Measurements from ENCODE around the gene RMC1. TPM values are rescaled to one million over a fixed set of nuclear protein-coding genes. Genes with fewer than 3 reads are reported as not detected.

RMC1 gene
- total RNA-seq, 1 donor from 2014 or later, result 71.2 TPM

DNA sequence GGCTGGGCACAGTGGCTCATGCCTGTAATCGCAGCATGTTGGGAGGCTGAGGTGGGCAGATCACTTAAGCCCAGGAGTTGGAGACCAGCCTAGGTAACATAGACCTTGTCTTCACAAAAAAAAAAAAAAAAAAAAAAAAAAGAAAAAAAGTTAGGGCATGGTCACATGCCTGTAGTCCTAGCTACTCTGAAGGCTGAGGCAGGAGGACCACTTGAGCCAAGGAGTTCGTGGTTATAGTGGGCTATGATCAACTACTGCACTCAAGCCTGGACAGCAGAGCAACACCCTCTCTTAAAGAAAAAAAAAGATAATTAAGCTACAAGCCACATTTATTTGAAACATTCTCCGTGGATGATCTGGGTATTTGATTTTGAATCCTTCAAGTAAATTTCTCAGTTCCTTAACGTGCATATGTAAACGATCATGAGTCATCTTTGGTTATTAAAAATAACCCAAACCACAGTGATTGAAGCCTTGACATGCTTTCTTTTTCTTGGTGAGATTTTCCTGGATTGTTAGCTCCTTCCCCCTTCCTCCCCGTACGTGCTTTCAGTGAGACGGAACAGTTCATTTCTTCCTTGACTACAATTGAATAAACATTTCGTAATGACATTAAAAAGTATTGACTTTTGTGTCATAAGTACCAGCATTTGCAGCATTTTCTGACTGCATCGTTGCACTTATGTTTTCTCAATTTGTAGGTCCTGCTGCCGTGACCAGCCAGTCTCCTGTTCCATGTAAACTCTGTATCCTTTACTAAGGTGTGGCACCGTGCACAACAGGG, 20.3 kb downstream of the RMC1 start:
- TF ChIP-seq, protein P1, sequence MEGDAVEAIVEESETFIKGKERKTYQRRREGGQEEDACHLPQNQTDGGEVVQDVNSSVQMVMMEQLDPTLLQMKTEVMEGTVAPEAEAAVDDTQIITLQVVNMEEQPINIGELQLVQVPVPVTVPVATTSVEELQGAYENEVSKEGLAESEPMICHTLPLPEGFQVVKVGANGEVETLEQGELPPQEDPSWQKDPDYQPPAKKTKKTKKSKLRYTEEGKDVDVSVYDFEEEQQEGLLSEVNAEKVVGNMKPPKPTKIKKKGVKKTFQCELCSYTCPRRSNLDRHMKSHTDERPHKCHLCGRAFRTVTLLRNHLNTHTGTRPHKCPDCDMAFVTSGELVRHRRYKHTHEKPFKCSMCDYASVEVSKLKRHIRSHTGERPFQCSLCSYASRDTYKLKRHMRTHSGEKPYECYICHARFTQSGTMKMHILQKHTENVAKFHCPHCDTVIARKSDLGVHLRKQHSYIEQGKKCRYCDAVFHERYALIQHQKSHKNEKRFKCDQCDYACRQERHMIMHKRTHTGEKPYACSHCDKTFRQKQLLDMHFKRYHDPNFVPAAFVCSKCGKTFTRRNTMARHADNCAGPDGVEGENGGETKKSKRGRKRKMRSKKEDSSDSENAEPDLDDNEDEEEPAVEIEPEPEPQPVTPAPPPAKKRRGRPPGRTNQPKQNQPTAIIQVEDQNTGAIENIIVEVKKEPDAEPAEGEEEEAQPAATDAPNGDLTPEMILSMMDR (IDR thresholded peaks at IDR 0.05), result no peak
- CTCF ChIA-PET, result interaction anchor here (0.6 to 1.4 kb wide), 3 partner anchors 17 to 594 kb away, joined by 3 read pairs; no protein-coding TSS in a partner anchor
- Mint-ChIP-seq H3K4me3 (no peak overlapping the region), H3K27me3 (no peaks in the 10 kb centered on the region), H3K36me3 (ENCODE audit: low read depth) (peaks cover 81% of the 10 kb centered on the region), H3K27ac (peak overlapping the region; percentile 38), H3K4me1 (peaks cover 15% of the 10 kb centered on the region), H3K9me3 (no peaks in the 10 kb centered on the region)
- intact Hi-C loops (cut with micrococcal nuclease), result loop anchor here (2.0 kb wide), 1 partner anchor 17 kb away; no protein-coding TSS in a partner anchor
- ATAC-seq (ENCODE audit: low read depth) (peak; percentile 75), DNase-seq (no peak)
- POLR2A ChIA-PET, result interaction anchor here (0.6 to 1.3 kb wide), 5 partner anchors 9 to 28 kb away, joined by 3 to 11 read pairs (median 4); no protein-coding TSS in a partner anchor

- H3K4me3 Mint-ChIP-seq, result no peak overlapping the region
- TF ChIP-seq, protein P1 (IDR thresholded peaks at IDR 0.05), result no peak
- H3K4me1 Mint-ChIP-seq, result peaks cover 15% of the 10 kb centered on the region
- ATAC-seq (ENCODE audit: low read depth), result no peak
- intact Hi-C loops (cut with micrococcal nuclease), result loop anchor here (2.0 kb wide), 1 partner anchor 17 kb away; no protein-coding TSS in a partner anchor
- peaks cover 82% of the 10 kb centered on the region for H3K36me3 Mint-ChIP-seq (ENCODE audit: low read depth)
- peak overlapping the region; percentile 38 for H3K27ac Mint-ChIP-seq
- DNase-seq, result no peak
- POLR2A ChIA-PET, result interaction anchor here (0.6 to 1.3 kb wide), 2 partner anchors 10 to 15 kb away, joined by 3 to 8 read pairs; no protein-coding TSS in a partner anchor
- no peaks in the 10 kb centered on the region for H3K9me3 Mint-ChIP-seq
- CTCF ChIA-PET, result interaction anchor here (0.6 to 1.4 kb wide), 2 partner anchors 19 to 593 kb away, joined by 3 read pairs; no protein-coding TSS in a partner anchor
- no peaks in the 10 kb centered on the region for H3K27me3 Mint-ChIP-seq
Observed at GRCh38 chr18:23524213-23524707, 20.9 kb downstream of the RMC1 start.

GRCh38 chr18:23526501-23527063, 23.3 kb downstream of the RMC1 start:
- ATAC-seq (ENCODE audit: low read depth) (no peak), DNase-seq (no peak)
- Mint-ChIP-seq H3K4me3 (no peak overlapping the region), H3K36me3 (ENCODE audit: low read depth) (peaks cover 85% of the 10 kb centered on the region), H3K9me3 (no peaks in the 10 kb centered on the region), H3K27ac (peak overlapping the region; percentile 46), H3K27me3 (no peaks in the 10 kb centered on the region), H3K4me1 (peaks cover 15% of the 10 kb centered on the region)
- ChIA-PET CTCF (interaction anchor here (1.4 kb wide), 1 partner anchor 10 kb away, joined by 6 read pairs; no protein-coding TSS in a partner anchor), POLR2A (interaction anchor here (0.7 kb wide), 1 partner anchor 60 kb away, joined by 5 read pairs; no protein-coding TSS in a partner anchor)
- TF ChIP-seq, protein P1 (IDR thresholded peaks at IDR 0.05), result no peak
- intact Hi-C loops (cut with micrococcal nuclease), result no loop called here

- Mint-ChIP-seq H3K27me3 (no peaks in the 10 kb centered on the region), H3K27ac (peak overlapping the region; percentile 0), H3K36me3 (ENCODE audit: low read depth) (peaks cover 87% of the 10 kb centered on the region), H3K4me1 (peaks cover 5% of the 10 kb centered on the region), H3K9me3 (no peaks in the 10 kb centered on the region), H3K4me3 (no peak overlapping the region)
- CTCF ChIA-PET, result interaction anchor here (2.4 kb wide), 1 partner anchor 13 kb away, joined by 7 read pairs; no protein-coding TSS in a partner anchor
- ATAC-seq (ENCODE audit: low read depth), result no peak
- no peak for DNase-seq
- POLR2A ChIA-PET, result no interaction called here
- TF ChIP-seq, protein P1 (IDR thresholded peaks at IDR 0.05), result no peak
- intact Hi-C loops (cut with micrococcal nuclease), result no loop called here
Observed at GRCh38 chr18:23528580-23529472, 25.5 kb downstream of the RMC1 start.

All from activated B cell treated with CpG ODN at 0.5 μM for 24 hours (primary cell).